Stimulated activated CD4-positive, alpha-beta T cell treated with anti-CD3 and anti-CD28 coated beads, TNF-alpha, amount 100 ng/mL, for 1 hour (primary cell): ENCODE measurements around the gene MTNR1B.

Experiments used
- DNase-seq, 3 donors: peaks; one replicate each; pipeline ENCODE4 v3.0.0-alpha.2; 2020; ENCODE audit warnings: low read depth in 3 of 3, low spot score in 1 of 3

Gene MTNR1B

DNA sequence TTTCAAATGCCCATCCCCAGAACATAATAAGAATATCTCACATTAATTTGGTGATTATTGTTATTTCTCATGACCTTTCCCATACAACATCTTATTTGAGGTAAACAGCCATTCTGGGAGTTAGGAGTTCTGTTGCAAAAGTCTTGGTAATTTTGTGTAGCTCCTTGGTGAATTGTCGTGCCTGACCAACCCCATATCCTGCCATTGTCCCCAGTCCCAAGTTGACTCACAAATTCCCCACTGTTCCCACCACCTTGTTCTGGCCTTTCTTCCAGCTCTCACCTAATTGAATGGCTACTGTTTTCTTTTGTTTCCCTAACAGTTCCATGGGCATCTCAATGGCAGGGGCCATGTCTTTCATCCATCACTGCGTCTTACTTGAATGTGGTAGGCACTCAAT is 8.0 kb downstream of the MTNR1B start:
- DNase-seq, result no peak

DNA sequence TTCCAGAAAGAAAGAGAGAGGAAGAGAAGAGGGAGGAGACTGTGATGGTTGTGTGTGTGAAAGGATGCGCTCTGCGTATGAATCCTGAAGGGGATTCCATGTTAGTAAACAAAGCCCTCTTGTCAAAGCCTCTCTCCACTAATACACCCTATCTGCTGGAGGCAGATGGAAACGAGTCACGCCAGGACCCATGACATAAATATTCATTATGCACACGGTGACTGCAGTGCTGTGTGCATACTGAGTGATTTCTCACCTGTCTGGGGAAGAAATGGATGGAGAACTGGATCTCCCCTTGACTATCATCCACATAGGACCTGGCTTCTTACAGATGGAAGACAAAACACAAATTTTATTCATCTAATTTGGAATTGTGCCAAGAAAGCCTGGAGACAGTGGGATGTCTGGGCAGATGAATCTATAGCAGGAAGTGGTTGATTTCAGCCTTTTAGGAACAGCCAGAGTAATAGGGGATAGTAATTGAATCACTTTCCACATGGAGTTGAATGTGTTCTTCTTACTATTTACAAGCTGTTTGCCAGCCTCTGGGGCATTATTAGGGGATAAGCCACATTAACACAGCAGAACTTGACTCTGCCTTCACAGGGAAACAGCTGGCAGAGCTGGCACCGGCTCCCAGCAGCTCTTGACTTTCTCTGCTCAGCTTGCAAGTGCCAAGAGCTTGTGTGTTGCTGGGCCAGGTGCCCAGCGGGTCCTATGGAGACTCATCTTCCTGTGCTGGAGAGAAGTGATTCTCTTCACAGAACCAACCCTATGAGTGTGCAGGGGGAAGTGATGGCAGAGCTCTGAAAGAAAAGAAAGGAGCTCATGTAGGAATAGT is 9.0 kb downstream of the MTNR1B start:
- no peak for DNase-seq

DNA sequence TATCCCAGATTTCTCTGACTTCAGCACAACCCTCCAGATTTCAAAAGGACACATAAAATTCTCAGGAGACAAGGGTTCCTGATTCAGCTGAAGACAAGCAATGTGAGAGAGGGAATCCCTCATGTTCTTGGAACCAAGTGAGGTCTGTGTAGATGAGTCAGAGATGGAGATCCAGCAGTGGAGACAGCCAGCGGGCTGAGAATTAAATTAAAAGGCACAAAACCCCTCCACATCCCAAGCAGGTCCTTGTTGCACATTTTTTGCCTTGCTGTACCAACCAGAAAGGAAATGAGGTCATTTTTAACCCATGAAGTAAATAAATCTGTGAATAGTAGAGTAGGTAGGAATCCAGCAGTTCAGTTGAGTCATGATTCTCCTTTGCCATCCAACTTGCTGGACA is 9.7 kb downstream of the MTNR1B start:
- DNase-seq, result no peak

DNA sequence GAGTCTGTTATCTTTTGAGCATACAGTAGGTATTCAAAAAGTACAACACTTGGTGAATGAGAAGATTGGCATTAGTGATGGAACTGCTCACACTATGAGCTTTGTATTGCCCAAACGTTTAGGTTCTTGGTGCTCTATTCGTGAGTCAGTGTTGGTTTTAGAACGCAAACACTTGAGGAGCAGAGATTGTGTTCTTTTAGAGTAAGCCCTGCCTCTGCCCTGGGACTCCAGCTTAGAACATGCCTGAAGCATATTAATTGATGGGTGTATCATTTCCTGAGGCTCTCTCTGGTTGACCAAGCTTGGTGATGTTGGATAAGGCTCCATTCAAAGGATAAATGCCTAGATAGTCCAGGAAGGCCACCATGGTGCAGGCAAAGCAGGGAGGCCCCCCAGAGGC is 10.9 kb downstream of the MTNR1B start:
- DNase-seq, result no peak

DNA sequence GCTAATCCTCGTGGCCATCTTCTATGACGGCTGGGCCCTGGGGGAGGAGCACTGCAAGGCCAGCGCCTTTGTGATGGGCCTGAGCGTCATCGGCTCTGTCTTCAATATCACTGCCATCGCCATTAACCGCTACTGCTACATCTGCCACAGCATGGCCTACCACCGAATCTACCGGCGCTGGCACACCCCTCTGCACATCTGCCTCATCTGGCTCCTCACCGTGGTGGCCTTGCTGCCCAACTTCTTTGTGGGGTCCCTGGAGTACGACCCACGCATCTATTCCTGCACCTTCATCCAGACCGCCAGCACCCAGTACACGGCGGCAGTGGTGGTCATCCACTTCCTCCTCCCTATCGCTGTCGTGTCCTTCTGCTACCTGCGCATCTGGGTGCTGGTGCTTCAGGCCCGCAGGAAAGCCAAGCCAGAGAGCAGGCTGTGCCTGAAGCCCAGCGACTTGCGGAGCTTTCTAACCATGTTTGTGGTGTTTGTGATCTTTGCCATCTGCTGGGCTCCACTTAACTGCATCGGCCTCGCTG is 12.1 kb downstream of the MTNR1B start:
- DNase-seq, result no peak

DNA sequence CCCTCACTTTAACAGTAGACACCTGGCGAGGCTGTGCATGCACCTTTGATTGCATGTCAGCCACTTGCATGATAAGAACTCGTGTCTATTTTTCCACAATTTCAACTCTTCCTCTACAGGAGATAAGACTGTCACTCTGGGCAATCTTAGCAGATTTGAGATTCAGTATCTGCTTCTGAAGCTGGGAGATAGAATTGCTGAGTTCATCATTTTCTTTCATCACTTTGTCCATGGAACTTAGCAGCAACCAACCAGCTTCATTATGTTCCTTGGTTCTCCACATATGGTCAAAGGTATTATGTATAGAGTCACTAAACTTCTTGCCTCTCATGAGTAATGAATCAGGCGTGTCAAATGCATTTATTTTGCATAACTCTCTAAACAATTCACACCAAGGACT is 17.1 kb downstream of the MTNR1B start:
- DNase-seq, result no peak

DNA sequence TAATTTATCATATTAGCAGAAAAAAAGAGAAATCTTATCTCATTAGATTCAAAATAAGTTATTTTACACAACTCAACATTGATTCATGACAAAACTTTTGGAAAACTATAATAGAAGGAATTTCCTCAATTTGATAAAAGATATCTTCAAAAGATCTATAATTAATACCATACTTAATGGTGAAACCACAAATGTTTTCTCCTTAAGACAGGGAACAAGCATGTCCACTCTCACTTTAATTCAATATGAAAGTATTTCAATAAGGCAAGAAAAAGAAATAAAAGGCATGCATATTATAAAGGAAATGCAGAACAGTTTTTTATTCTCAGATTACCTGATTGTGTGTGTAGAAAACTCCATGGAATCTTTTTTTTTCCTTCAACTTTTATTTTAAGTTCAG is 23.6 kb downstream of the MTNR1B start:
- DNase-seq, result no peak

DNA sequence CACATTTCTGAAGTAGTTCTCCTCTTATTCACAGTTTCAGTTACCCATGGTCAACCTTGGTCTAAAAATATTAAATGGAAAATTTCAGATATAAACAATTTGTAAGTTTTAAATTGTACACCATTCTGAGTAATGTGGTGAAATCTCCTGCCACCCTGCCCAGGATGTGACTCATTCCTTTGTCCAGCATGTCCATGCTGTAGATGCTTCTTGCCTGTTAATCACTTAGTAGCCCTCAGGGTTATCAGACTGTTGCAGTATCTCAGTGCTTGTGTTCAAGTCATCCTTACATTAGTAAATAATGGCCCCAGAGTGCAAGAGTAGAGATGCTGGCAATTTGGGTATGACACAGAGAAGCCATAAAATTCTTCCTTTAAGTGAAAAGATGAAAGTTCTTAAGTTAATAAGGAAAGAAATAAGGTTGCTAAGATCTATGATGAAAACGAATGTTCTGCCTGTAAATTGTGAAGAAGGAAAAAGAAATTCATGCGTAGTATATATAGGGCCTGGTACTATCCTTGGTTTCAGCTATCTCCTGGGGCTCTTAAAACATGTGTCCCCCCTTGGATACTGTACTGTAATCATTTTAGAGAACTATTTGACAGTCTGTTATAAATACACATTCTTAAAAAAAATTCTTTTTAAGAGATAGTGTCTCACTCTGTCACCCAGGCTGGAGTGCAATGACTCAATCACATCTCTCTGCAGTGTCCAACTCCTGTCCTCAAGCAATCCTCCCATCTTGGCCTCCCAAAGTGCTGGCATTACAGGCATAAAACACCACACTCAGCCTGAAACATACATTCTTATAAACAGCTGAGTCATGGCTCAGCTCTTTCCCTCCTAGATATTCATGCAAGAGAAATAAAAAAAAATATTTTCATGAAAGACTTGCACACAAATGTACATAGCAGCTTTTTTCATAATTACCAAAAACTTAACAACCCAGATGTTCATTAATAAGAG is 31.3 kb downstream of the MTNR1B start:
- DNase-seq, result no peak

DNA sequence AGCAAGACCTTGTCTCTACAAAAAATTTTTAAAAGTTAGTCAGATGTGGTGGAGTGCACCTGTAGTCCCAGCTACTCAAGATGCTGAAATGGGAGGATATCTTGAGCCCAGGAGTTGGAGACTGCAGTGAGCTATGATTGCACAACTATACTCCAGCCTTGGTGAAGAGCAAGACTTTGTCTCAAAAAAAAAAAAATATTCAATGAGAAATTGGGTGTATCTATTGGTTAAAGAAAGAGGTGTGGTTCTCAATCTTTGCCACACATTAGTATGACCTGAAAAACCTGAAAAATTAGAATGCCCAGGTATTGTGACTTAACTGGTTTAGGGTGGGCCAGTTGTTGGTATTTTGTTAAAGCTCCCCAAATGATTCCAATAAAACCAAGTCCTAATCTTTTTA is 32.4 kb downstream of the MTNR1B start:
- no peak for DNase-seq

DNA sequence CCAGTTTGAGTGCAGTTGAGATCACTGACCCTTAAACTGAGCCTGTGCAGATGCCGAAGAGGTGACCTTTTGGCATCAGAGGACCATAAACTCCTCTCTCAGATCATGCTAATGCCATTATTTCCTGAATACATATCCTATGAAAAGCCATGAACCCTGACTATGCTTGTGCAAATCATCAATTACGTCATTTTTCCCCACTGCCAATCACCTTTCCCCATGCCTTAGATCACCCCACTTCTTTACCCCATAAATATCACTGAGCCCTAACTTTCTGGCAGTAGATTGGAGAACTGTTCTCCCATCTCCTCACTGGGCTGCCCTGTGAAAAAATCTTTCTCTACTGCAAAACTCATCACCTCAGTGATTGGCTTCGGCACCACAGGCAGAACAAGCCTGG is 32.9 kb downstream of the MTNR1B start:
- no peak for DNase-seq

DNA sequence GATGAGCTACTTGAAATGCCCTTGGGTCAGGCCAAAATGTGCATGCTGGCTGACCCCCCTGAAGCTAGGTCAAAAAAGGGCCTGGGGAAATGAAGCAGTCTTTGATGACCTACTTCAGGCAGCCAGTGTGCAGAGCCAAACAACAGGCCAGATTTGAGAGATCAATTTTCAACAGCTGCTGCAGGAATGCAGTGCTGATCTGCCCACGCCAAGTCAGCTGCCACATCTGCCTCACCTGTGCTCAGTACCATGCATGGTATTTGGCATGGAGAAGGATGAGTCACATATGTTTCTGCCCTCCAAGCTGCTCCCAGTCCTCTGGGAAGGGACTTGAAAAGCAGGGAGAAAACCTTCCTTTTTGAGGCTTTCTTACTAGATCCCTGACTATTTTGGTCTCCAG is 35.8 kb downstream of the MTNR1B start:
- no peak for DNase-seq

DNA sequence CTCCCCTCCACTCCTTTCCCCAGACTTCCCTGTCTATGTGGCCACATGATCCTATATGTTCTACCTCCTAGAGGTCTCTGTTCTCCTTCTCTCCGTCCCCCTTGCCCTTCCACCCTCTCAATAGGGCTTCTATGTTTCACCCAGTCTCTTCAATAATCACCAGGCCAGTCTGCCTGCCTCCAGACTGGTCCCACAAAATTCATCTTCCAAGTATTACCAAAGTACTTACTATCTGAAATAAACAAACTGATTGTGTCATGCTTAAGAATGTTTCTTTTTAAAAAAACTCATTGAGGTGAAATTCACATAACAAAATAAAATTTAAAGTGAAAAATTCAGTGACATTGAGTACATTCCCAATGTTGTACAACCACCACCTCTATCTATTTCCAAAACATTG is 44.2 kb downstream of the MTNR1B start:
- no peak for DNase-seq

DNA sequence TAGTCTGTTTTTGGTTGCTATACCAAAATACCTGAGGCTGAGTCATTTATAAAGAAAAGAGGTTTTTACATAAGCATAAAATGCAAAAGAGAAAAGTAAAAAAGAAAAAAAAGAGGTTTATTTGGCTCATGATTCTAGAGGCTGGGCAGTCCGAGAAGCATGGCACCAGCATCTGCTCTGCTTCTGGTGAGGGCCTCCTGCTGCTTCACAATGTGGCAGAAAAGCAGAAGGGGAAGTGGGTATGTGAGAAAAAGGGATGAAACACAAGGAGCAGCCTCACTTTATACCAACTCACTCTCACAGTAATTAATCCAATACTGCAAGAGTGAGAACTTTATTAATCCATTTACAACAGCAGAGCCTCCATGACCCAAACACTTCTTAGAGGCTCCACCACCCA is 47.1 kb downstream of the MTNR1B start:
- no peak for DNase-seq

DNA sequence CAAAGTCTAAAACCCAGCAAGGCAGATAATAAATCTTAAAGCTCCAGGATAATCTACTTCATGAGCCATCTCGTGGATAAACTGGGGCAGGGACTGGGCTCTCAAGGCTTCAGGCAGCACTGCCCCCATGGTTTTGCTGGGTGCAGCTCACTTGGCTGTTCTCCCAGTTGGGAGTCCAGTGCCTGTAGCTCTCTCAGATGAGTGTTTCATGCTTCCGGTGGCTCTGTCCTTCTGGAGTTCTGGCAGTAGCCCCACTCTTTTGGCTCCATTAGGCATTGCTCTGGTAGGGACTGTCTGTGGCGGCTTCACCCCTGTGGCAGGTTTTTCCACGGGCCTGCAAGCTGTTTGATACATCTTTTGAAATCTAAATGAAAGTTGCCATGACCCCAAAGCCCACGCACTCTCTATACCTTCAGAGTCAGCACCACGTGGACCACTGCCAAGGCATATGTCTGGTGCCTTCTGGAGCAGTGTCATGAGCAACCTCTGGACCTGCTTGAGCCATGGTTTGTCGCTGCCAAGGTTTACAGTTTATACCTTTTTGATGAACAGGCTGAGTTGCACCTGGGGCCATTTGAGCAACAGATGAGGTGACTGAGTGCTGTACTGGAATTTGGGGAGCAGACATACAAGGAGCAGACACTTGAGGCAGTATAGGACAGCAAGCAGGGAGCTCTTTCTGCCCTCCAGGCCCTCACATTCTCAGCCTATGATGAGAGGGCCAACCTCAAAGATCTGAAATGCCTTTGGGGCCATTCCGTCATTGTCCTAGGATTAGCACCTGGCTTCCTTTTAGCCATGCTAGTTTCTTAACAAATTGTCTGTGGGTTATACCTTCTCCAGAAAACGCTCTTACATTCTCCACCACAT is 48.6 kb downstream of the MTNR1B start:
- DNase-seq, result no peak

DNA sequence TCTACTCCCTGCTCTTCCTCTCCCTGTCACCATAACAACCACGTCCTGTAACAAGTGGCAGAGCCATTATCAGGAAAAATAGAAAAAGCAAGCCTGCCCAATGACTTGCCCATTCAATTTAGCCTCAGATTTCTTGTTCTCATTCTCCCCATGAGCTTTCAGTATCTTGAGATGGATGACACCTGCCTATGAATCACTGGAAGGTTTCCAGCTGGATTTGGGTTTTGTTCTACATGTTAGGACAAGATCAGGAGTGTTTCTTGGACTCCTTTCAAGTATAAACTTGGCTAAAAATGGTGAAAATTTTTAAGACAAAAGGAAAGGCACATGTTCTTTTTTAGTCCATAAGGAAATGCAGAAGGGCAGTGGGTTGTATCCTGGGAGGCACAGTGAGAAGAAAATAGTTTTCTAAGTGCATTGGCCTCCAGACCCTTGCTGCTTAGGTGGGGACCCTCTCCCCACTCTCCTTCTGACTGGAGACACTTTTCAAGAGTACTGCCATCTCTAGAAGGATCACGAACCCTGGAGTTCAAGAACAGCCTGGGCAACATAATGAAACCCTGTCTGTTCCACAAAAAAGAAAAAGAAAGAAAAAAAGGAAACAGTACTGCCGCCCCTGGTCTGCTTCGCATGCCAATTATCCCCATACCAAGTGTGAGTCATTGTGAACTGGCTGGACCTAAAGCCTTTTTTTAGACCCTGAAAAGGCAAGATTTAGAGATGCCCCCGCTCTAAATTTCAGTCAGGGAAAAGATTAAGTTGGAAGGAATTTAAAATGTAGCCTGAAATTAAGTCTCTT is 51.0 kb downstream of the MTNR1B start:
- no peak for DNase-seq

DNA sequence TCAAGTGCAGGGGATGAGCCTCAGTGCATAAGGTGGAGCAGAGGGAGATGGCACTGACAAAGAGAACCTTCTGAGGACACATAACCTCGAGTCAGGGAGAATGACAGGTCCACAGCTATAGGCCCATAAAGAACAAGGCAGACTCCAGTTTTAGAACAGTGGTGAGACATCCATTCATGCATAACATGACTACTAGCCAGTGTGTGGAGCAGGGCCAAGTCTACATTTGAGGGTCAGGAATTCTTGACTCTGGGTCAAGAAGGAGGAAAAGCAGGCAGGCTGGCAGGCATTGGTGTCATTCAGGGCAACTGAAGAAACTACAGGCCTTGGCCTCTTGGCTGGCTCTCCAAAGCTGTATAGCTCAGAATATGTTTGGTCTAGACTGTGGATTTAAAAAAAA is 54.9 kb downstream of the MTNR1B start:
- DNase-seq, result no peak

DNA sequence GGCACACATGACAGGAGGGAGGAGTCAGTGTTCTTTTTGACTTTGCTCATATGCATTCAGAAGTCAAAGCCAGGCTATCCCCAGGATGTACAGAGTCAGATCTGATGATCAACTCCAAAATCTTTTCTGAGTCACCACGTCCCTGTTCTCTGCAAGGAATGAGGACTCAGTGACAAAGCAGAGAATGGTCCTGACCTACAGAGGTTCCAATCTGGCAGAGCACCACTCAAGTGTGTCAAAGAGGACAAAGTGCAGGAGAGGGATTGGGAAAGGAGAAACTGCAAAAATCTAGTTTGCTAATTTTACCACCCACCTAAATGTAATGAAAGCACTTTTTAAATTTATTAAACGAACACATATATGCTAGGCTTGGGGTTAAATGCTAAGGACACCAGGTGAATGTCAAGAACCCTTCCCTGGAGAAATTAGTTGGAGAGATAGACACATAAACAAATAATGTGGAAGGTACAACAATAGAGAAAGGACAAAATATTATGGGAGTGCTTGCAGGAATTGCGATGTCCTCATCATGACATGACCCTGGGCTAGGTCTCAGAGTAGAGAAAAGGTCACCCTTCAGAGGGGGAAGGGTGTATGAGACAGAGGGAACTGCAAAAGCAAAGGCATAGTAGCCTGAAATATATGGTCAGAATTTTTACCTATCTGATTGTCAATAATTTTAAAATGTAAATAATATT is 56.3 kb downstream of the MTNR1B start:
- DNase-seq, result no peak

DNA sequence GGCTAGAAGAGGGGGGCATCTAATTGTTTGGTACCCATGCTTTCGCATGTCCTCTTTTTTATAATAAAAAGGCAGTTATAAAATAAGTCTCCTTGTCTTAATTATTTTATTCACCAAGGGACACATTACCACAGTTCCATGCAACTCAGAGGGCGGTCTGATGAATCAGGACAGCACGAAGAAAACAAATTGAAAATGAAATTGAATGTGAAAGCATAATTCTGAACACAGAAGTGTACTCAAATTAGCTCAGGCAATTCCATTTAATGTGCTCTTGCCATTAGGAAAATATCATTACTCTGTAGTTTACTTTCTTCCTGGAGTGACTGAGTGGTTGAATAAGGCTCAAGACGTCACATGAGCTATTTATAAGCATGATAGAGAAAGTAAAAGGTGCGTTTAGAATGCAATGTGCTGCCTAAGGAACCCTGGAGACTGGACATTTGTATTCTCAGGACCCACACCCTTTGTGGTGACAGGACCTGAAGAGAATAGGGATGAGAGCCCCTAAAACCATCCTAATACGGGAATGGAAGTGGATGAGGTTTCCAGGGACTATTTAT is 59.6 kb downstream of the MTNR1B start:
- DNase-seq, result no peak

DNA sequence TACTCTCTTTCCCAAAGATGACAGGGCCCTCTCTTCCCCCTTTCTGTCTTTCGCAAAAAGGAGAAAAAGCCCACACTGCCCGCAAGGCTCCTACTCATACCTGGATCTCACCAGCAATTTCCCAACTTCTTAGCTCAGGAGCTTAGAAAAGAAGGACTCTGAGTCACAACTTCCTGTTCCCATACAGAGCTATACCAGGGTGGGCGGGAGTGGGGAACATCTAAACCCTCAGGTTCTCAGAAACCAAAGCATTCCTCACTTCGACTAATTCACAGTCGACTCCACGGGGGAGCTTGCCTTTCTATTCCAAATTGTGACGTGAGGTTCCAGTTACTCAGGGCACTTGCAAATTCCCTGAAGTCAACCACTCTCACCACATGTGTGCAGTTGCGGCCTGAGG is 61.9 kb downstream of the MTNR1B start:
- no peak for DNase-seq
